ENCODE results near the gene ZDHHC21.

DNA sequence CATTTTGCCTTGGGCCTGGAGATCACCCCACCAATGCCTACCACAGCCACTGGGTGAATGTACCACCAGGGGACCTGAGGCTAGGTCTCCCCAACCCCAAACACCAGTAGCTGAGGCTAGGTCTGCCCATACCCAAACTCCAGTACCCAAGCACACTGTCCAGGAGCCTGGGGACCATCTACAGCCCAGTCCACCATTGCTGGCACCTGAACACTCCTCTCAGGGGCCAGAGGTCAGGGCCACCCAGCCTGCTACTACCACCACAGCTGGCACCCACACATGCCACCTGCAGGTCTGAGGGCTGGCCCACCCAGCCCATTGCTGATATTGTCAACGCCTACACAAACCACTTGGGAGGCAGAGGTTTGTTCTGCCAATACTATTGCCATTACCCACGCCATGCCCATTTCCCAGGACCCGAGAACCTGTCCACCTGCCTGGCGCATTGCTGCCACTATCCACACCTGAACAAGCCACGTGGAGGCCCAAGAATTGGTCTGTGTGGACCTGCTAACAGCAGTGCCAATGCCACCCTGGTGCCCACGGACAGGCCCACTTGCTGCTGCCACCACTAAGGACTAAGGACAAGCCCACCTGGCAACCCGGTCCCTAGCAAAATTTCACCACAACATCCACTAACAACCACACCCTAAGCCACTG lies 59.2 kb downstream of the ZDHHC21 start:
- TF ChIP-seq GATA2 (IDR thresholded peaks at IDR 0.05; ENCODE audit: insufficient read depth, insufficient read length, low read depth, low read length), result no peak
- TF ChIP-seq EZH2 (IDR thresholded peaks at IDR 0.05; ENCODE audit: borderline replicate concordance, low read depth, low read length, severe bottlenecking), result no peak
- TF ChIP-seq POLR2A (IDR thresholded peaks at IDR 0.05; ENCODE audit: low read depth, low read length), result no peak
- no peak for TF ChIP-seq POLR2AphosphoS5 (IDR thresholded peaks at IDR 0.05; ENCODE audit: insufficient read depth, low read depth, low read length)
- TF ChIP-seq, protein P1, sequence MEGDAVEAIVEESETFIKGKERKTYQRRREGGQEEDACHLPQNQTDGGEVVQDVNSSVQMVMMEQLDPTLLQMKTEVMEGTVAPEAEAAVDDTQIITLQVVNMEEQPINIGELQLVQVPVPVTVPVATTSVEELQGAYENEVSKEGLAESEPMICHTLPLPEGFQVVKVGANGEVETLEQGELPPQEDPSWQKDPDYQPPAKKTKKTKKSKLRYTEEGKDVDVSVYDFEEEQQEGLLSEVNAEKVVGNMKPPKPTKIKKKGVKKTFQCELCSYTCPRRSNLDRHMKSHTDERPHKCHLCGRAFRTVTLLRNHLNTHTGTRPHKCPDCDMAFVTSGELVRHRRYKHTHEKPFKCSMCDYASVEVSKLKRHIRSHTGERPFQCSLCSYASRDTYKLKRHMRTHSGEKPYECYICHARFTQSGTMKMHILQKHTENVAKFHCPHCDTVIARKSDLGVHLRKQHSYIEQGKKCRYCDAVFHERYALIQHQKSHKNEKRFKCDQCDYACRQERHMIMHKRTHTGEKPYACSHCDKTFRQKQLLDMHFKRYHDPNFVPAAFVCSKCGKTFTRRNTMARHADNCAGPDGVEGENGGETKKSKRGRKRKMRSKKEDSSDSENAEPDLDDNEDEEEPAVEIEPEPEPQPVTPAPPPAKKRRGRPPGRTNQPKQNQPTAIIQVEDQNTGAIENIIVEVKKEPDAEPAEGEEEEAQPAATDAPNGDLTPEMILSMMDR (IDR thresholded peaks at IDR 0.05; ENCODE audit: extremely low read depth in 1 of 2, insufficient read depth in 1 of 2, low read depth in 1 of 2, low read length in 2 of 2), result no peak
- TF ChIP-seq, protein P2, sequence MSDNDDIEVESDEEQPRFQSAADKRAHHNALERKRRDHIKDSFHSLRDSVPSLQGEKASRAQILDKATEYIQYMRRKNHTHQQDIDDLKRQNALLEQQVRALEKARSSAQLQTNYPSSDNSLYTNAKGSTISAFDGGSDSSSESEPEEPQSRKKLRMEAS (IDR thresholded peaks at IDR 0.05; ENCODE audit: insufficient read depth, insufficient read length), result no peak
- no peak for TF ChIP-seq FOS (IDR thresholded peaks at IDR 0.05; ENCODE audit: borderline replicate concordance, insufficient read depth, low read length)
